Neural crest cell (in vitro differentiated cells): ENCODE measurements around the gene C2orf76. TPM values are rescaled to one million over a fixed set of nuclear protein-coding genes. Genes with fewer than 3 reads are reported as not detected.

ENCODE experiments used
- DNase-seq: peaks from one replicate; pipeline ENCODE4 v3.0.0; 2021; ENCODE audit warnings: low read depth, mixed read lengths, low spot score
- H3K27ac Mint-ChIP-seq: one replicate; pipeline ENCODE4 v1.8.0; 2021; ENCODE audit warnings: mild to moderate bottlenecking, mixed read lengths; ENCODE audit not compliant: unreplicated experiment
- H3K27me3 Mint-ChIP-seq: 2 replicates; pipeline ENCODE4 v1.8.0; 2021; ENCODE audit warnings: low read depth, mild to moderate bottlenecking, mixed read lengths
- H3K36me3 Mint-ChIP-seq: 2 replicates; pipeline ENCODE4 v1.8.0; 2021; ENCODE audit warnings: low read depth, mild to moderate bottlenecking, mixed read lengths
- H3K4me1 Mint-ChIP-seq: 2 replicates; pipeline ENCODE4 v1.8.0; 2021; ENCODE audit warnings: mixed read lengths
- H3K4me3 Mint-ChIP-seq: one replicate; pipeline ENCODE4 v1.8.0; 2021; ENCODE audit warnings: mild to moderate bottlenecking, mixed read lengths
- H3K9me3 Mint-ChIP-seq: 2 replicates; pipeline ENCODE4 v1.8.0; 2021; ENCODE audit warnings: mixed read lengths
- total RNA-seq: library from RNA; stranded (reverse); gene quantifications from 2 replicates; pipeline ENCODE4 v1.2.1, GENCODE V29; 2021
- TF ChIP-seq, protein P1 (sequence below): fragments of 200-600 bp; sonication (generic); conservative IDR thresholded peaks from 2 replicates; pipeline ENCODE4 v1.5.0; 2021; ENCODE audit warnings: antibody characterized with exemption, mild to moderate bottlenecking

Gene C2orf76
- total RNA-seq, 1 donor from 2014 or later = 11.6 TPM

- peak; percentile 91 for DNase-seq
- Mint-ChIP-seq H3K9me3 (no peaks in the 10 kb centered on the region), H3K27ac (no peak overlapping the region), H3K36me3 (no peaks in the 10 kb centered on the region), H3K4me3 (no peak overlapping the region), H3K4me1 (peaks cover 12% of the 10 kb centered on the region), H3K27me3 (peaks cover 15% of the 10 kb centered on the region)
- TF ChIP-seq, protein P1, sequence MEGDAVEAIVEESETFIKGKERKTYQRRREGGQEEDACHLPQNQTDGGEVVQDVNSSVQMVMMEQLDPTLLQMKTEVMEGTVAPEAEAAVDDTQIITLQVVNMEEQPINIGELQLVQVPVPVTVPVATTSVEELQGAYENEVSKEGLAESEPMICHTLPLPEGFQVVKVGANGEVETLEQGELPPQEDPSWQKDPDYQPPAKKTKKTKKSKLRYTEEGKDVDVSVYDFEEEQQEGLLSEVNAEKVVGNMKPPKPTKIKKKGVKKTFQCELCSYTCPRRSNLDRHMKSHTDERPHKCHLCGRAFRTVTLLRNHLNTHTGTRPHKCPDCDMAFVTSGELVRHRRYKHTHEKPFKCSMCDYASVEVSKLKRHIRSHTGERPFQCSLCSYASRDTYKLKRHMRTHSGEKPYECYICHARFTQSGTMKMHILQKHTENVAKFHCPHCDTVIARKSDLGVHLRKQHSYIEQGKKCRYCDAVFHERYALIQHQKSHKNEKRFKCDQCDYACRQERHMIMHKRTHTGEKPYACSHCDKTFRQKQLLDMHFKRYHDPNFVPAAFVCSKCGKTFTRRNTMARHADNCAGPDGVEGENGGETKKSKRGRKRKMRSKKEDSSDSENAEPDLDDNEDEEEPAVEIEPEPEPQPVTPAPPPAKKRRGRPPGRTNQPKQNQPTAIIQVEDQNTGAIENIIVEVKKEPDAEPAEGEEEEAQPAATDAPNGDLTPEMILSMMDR = peak; percentile 97
Observed at GRCh38 chr2:119290859-119291587, 75.6 kb downstream of the C2orf76 start.

DNA sequence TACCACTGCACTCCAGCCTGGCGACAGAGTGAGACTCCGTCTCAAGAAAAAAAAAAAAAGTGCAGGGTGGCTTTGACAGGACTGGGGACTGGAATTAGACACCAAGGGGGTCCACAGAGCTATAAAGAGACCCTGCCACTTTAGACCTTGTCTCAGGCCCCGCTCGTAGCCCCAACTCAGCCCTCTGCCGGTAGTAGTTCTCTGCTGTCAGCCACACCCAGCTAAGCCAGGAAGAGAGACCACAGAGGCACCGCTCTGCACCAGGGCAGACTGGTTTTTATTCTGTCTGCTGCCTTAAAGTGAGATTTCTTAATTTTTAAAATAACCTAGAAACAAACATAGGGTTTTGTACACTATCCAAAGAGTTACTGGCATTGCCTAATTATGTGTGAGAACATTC is 77.0 kb downstream of the C2orf76 start:
- Mint-ChIP-seq H3K4me3 (no peak overlapping the region), H3K9me3 (no peaks in the 10 kb centered on the region), H3K27me3 (peaks cover 15% of the 10 kb centered on the region), H3K36me3 (no peaks in the 10 kb centered on the region), H3K4me1 (peaks cover 12% of the 10 kb centered on the region), H3K27ac (no peak overlapping the region)
- TF ChIP-seq, protein P1 = no peak
- DNase-seq = no peak

GRCh38 chr2:119289093-119289492 is 77.5 kb downstream of the C2orf76 start:
- Mint-ChIP-seq H3K9me3 (no peaks in the 10 kb centered on the region), H3K36me3 (no peaks in the 10 kb centered on the region), H3K27ac (no peak overlapping the region), H3K4me3 (no peak overlapping the region), H3K4me1 (peaks cover 12% of the 10 kb centered on the region), H3K27me3 (peaks cover 15% of the 10 kb centered on the region)
- no peak for DNase-seq
- TF ChIP-seq, protein P1 = no peak

GRCh38 chr2:119288576-119288975 is 78.1 kb downstream of the C2orf76 start:
- Mint-ChIP-seq H3K27me3 (peaks cover 15% of the 10 kb centered on the region), H3K4me3 (no peak overlapping the region), H3K36me3 (no peaks in the 10 kb centered on the region), H3K27ac (no peak overlapping the region), H3K4me1 (peaks cover 12% of the 10 kb centered on the region), H3K9me3 (no peaks in the 10 kb centered on the region)
- DNase-seq = no peak
- TF ChIP-seq, protein P1 = no peak

DNA sequence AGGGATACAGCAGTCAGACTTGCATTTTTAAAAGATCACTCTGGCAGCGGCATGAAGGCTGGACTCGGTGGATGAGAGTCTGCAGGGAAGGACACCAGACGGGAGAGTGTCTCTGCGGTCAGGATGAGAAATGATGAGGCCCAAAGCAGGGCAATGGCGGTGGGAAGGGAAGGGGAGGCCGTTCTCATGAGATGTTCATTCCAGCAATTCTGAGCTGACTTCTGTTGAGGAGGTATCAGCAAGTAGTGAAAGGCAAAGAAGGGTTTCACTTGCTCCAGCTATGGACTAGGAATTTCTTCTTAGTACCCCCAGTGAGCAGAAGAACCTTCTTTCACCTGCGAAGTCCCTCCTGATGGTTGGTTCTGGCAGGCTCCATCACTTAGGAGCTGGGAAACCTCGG is 80.0 kb downstream of the C2orf76 start:
- DNase-seq = no peak
- Mint-ChIP-seq H3K27me3 (peaks cover 7% of the 10 kb centered on the region), H3K4me1 (peaks cover 5% of the 10 kb centered on the region), H3K36me3 (no peaks in the 10 kb centered on the region), H3K4me3 (no peak overlapping the region), H3K9me3 (no peaks in the 10 kb centered on the region), H3K27ac (no peak overlapping the region)
- TF ChIP-seq, protein P1 = no peak
